Measurements from ENCODE around the gene DSCAML1. TPM values are rescaled to one million over a fixed set of nuclear protein-coding genes. Genes with fewer than 3 reads are reported as not detected.

DSCAML1 gene
- total RNA-seq, 2 experiments from 2014 or later, result 0.13 to 0.29 TPM

DNA sequence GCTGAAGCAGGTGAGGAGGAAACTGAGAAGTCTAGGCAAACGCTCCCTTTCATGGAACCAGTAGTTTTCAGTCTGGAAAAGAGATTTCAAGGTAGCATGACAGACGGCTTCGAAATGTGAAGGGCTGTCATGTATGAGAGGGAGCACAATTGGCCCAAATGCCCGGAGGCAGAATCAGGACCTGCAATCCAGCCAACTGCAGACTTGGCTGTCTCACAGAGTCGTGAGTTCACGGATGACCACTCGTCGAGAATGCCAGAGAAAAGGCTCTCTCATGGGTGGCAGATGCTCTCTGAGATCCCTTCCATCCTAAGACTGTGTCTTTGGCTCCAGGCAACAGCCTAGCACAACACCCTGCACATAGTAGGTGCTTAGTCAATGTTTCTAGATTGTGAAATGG is 134.8 kb downstream of the DSCAML1 start:
- no peak for ATAC-seq
- no peaks in the 10 kb centered on the region for H3K27me3 Mint-ChIP-seq
- H3K4me3 Mint-ChIP-seq, result no peak overlapping the region
- DNase-seq, result no peak
- no peaks in the 10 kb centered on the region for H3K9me3 Mint-ChIP-seq
- no peak for TF ChIP-seq CTCF (IDR thresholded peaks at IDR 0.05)
- ChIA-PET POLR2A (no interaction called here), CTCF (no interaction called here)
- intact Hi-C loops (cut with micrococcal nuclease), result no loop called here
- no peaks in the 10 kb centered on the region for H3K36me3 Mint-ChIP-seq (ENCODE audit: low read depth)
- no peak overlapping the region for H3K27ac Mint-ChIP-seq
- no peaks in the 10 kb centered on the region for H3K4me1 Mint-ChIP-seq (ENCODE audit: low read depth)

DNA sequence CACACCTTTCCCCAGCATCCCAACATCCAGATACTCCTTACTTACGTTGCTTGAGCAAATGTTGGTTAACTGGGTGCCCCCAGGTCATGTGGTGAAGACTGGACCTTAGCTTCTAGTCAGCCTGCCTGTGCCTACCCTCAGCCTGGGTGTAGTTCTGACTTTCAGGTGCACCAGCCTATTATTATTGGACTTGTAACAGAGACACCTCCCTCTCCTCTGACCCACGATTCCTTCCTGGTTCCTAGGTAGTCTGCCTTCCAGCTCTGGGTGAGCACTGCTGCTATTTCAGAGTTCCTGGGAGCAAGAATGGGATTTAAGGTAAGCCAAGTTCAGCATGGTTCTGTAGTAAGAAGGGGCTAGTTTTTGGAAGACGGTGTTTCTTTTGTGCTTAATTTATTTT is 138.2 kb downstream of the DSCAML1 start:
- no peaks in the 10 kb centered on the region for H3K9me3 Mint-ChIP-seq
- intact Hi-C loops (cut with micrococcal nuclease), result no loop called here
- POLR2A ChIA-PET, result no interaction called here
- ATAC-seq, result no peak
- H3K4me1 Mint-ChIP-seq (ENCODE audit: low read depth), result no peaks in the 10 kb centered on the region
- no peak overlapping the region for H3K27ac Mint-ChIP-seq
- H3K36me3 Mint-ChIP-seq (ENCODE audit: low read depth), result no peaks in the 10 kb centered on the region
- no peak overlapping the region for H3K4me3 Mint-ChIP-seq
- no peak for DNase-seq
- no peak for TF ChIP-seq CTCF (IDR thresholded peaks at IDR 0.05)
- CTCF ChIA-PET, result interaction anchor here (1.2 kb wide), 1 partner anchor 233 kb away, joined by 3 read pairs; no protein-coding TSS in a partner anchor
- H3K27me3 Mint-ChIP-seq, result no peaks in the 10 kb centered on the region

- no peaks in the 10 kb centered on the region for H3K36me3 Mint-ChIP-seq (ENCODE audit: low read depth)
- ChIA-PET POLR2A (no interaction called here), CTCF (no interaction called here)
- intact Hi-C loops (cut with micrococcal nuclease), result no loop called here
- no peaks in the 10 kb centered on the region for H3K4me1 Mint-ChIP-seq (ENCODE audit: low read depth)
- no peak overlapping the region for H3K4me3 Mint-ChIP-seq
- DNase-seq, result no peak
- H3K9me3 Mint-ChIP-seq, result no peaks in the 10 kb centered on the region
- no peak for TF ChIP-seq CTCF (IDR thresholded peaks at IDR 0.05)
- ATAC-seq, result no peak
- H3K27me3 Mint-ChIP-seq, result no peaks in the 10 kb centered on the region
- no peak overlapping the region for H3K27ac Mint-ChIP-seq
These were observed 139.2 kb downstream of the DSCAML1 start for GRCh38 chr11:117657794-117658193.

DNA sequence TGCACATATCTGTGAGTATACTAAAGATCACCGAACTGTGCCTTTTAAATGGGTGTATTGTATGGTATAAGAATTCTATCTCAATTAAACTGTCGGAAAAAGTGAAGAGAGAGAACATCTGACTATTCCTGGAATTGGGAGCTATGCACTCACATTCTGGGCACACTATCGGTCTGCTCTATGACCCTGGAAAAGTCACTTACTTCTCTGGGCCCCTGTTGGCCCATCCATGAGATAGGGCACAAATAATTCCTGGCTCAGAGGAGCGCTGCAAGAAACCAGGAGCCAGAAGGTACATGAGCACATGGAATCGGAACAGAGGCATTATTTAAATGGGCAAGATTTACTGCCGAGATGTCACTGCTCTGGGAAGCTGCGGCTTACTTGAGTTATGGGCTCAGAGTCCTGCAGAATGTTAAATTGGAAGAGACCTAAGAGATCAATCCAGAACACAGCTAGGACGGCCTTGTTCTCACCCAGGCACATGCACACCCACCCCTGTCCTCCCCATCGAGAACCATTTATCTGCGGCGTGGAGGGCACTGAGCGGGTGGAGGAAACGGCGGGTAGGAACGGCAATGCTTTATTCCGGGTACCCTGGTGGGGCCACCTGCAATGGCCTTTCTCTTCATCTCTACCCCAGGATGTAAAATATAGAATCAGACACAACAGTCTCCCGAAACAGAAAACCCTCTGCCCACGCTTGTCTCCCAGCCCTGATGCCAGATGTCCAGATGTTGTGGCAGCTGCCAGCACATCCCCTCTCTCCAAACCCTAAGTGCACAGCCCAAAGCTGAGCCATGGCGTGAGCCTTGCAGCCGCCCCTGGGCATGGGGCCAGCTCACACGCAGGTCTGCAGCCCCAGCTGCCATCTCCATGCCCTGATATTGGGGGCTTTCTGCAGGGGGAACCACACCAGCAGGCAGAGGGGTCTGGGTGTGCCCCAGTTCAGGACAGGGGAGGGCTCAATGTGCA is 142.4 kb downstream of the DSCAML1 start:
- Mint-ChIP-seq H3K27ac (no peak overlapping the region), H3K36me3 (ENCODE audit: low read depth) (no peaks in the 10 kb centered on the region), H3K4me3 (no peak overlapping the region), H3K27me3 (no peaks in the 10 kb centered on the region), H3K9me3 (no peaks in the 10 kb centered on the region), H3K4me1 (ENCODE audit: low read depth) (no peaks in the 10 kb centered on the region)
- intact Hi-C loops (cut with micrococcal nuclease), result no loop called here
- ChIA-PET CTCF (interaction anchor here (1.2 to 2.3 kb wide), 2 partner anchors 228 kb away, joined by 5 to 7 read pairs; no protein-coding TSS in a partner anchor), POLR2A (no interaction called here)
- DNase-seq, result no peak
- no peak for TF ChIP-seq CTCF (IDR thresholded peaks at IDR 0.05)
- no peak for ATAC-seq

- DNase-seq (no peak), ATAC-seq (no peak)
- TF ChIP-seq CTCF (IDR thresholded peaks at IDR 0.05), result no peak
- no peak overlapping the region for H3K4me3 Mint-ChIP-seq
- POLR2A ChIA-PET, result no interaction called here
- CTCF ChIA-PET, result interaction anchor here (2.3 kb wide), 1 partner anchor 226 kb away, joined by 7 read pairs; no protein-coding TSS in a partner anchor
- no peaks in the 10 kb centered on the region for H3K4me1 Mint-ChIP-seq (ENCODE audit: low read depth)
- no peaks in the 10 kb centered on the region for H3K9me3 Mint-ChIP-seq
- H3K27ac Mint-ChIP-seq, result no peak overlapping the region
- intact Hi-C loops (cut with micrococcal nuclease), result no loop called here
- no peaks in the 10 kb centered on the region for H3K36me3 Mint-ChIP-seq (ENCODE audit: low read depth)
- no peaks in the 10 kb centered on the region for H3K27me3 Mint-ChIP-seq
These were observed 144.5 kb downstream of the DSCAML1 start for GRCh38 chr11:117652521-117652920.
